ENCODE measurements around the gene CRADD. TPM values are rescaled to one million over a fixed set of nuclear protein-coding genes. Genes with fewer than 3 reads are reported as not detected.
"Not testable (repeated sequence)": the region's sequence is repeated elsewhere in the genome, so short reads cannot be mapped to it uniquely, and the experiment has no call there.

The CRADD gene
- total RNA-seq, 1 donor from 2014 or later, result 10.7 TPM

DNA sequence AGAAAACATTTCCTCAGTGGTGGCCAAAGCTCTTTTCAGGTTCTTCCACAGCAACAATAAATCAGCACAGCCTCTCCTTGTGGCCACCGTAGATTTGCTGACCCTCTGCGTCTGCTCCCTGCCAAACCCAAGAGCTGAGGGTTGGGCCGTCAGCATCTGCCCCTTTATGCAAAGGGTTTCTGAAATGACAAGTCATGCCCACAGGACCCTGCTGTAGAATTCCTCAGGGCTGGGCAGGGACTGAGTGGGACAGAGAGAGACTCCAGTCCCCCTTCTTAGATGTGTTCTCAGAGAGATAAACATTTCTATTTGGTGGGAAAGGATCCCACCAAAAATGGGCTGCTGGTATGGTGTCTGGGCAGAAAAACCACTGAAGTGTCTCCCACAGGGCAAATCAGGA lies 238.2 kb downstream of the CRADD start:
- intact Hi-C loops (cut with micrococcal nuclease), result no loop called here
- Mint-ChIP-seq H3K9me3 (no peaks in the 10 kb centered on the region), H3K27me3 (ENCODE audit: low read depth) (peaks cover 3% of the 10 kb centered on the region), H3K36me3 (ENCODE audit: low read depth) (no peaks in the 10 kb centered on the region), H3K27ac (no peak overlapping the region), H3K4me3 (ENCODE audit: low read depth) (no peak overlapping the region), H3K4me1 (ENCODE audit: low read depth) (no peaks in the 10 kb centered on the region)
- no peak for DNase-seq (ENCODE audit: low spot score)

DNA sequence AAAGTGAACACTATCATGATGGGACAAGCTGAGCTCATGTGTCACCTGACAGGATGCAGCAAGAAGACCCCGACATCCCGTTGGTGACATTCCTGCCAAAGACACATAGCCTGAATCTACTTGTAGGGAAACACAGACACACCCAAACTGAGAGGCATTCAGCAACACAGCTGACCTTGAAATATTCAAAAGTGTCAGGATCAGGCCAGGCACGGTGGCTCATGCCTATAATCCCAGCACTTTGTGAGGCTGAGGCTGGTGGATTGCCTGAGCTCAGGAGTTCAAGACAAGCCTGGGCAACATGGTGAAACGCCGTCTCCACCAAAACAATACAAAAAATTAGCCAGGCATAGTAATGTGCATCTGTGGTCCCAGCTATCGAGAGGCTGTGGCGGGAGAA lies 239.2 kb downstream of the CRADD start:
- Mint-ChIP-seq H3K4me3 (ENCODE audit: low read depth) (no peak overlapping the region), H3K27me3 (ENCODE audit: low read depth) (no peaks in the 10 kb centered on the region), H3K36me3 (ENCODE audit: low read depth) (no peaks in the 10 kb centered on the region), H3K9me3 (no peaks in the 10 kb centered on the region), H3K4me1 (ENCODE audit: low read depth) (no peaks in the 10 kb centered on the region), H3K27ac (no peak overlapping the region)
- DNase-seq (ENCODE audit: low spot score), result no peak
- intact Hi-C loops (cut with micrococcal nuclease), result no loop called here

DNA sequence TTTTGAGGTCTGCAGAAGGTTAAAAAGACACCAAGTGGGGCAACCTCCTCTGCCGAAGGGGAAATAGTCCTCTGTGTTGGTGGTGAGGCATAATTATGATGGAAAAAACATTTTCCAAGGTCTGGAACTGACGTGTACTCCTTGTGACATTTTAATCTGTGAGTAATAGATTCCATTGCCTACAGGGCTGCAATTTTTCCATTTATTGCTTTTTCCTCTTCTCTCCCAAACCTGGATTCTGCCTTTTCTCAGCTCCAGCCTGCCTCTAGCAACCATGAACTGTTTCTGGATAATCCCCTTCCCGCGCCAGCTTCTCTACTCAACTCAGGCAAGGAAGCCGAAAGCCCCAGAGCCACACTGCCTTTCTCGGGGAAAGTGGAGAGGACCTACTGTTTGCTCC lies 241.1 kb downstream of the CRADD start:
- peaks cover 8% of the 10 kb centered on the region for H3K4me1 Mint-ChIP-seq (ENCODE audit: low read depth)
- intact Hi-C loops (cut with micrococcal nuclease), result no loop called here
- H3K4me3 Mint-ChIP-seq (ENCODE audit: low read depth), result no peak overlapping the region

DNA sequence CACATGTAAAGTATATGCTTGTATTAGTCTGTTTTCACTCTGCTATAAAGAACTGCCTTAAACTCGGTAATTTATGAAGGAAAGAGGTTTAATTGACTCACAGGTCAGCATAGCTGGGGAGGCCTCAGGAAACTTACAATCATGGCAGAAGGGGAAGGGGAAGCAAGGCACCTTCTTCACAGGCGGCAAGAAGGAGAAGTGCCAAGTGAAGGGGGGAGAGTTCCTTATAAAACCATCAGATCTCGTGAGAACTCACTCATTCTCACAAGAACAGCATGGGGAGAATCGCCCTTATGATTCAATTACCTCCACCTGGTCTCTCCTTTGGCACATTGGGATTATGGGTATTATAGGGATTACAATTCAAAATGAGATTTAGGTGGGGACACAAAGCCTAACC lies 241.7 kb downstream of the CRADD start:
- intact Hi-C loops (cut with micrococcal nuclease), result no loop called here
- no peak overlapping the region for H3K27ac Mint-ChIP-seq
- no peaks in the 10 kb centered on the region for H3K9me3 Mint-ChIP-seq
- no peaks in the 10 kb centered on the region for H3K36me3 Mint-ChIP-seq (ENCODE audit: low read depth)
- H3K4me1 Mint-ChIP-seq (ENCODE audit: low read depth), result peaks cover 8% of the 10 kb centered on the region
- H3K27me3 Mint-ChIP-seq (ENCODE audit: low read depth), result no peaks in the 10 kb centered on the region
- H3K4me3 Mint-ChIP-seq (ENCODE audit: low read depth), result no peak overlapping the region
- DNase-seq (ENCODE audit: low spot score), result no peak

More for the DNA sequence above, 241.1 kb downstream of the CRADD start:
- DNase-seq (ENCODE audit: low spot score), result no peak
- Mint-ChIP-seq H3K27ac (no peak overlapping the region), H3K36me3 (ENCODE audit: low read depth) (no peaks in the 10 kb centered on the region), H3K27me3 (ENCODE audit: low read depth) (no peaks in the 10 kb centered on the region), H3K9me3 (no peaks in the 10 kb centered on the region)

DNA sequence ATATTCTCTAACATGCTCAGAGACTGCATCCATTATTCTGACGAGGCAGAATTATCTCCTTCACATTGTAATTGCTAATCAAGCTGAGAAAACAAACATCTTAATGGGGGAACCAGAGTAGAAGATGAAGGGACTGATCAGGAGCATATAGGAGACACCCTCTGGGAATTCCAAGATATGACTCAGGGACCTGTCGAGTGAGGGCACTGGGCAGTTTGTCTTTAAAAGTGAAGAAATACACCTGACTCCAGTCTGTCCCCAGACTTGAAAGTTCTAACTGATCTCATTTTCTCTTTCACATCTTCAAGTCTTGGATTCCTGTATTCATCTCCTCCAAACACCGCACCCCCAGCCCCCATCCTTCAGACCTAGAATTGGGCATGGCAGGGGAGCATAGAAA lies 244.3 kb downstream of the CRADD start:
- intact Hi-C loops (cut with micrococcal nuclease), result no loop called here
- no peak overlapping the region for H3K27ac Mint-ChIP-seq
- H3K27me3 Mint-ChIP-seq (ENCODE audit: low read depth), result peaks cover 3% of the 10 kb centered on the region
- no peak overlapping the region for H3K4me3 Mint-ChIP-seq (ENCODE audit: low read depth)
- H3K4me1 Mint-ChIP-seq (ENCODE audit: low read depth), result peaks cover 20% of the 10 kb centered on the region
- H3K36me3 Mint-ChIP-seq (ENCODE audit: low read depth), result peaks cover 9% of the 10 kb centered on the region
- H3K9me3 Mint-ChIP-seq, result peaks cover 15% of the 10 kb centered on the region
- no peak for DNase-seq (ENCODE audit: low spot score)

DNA sequence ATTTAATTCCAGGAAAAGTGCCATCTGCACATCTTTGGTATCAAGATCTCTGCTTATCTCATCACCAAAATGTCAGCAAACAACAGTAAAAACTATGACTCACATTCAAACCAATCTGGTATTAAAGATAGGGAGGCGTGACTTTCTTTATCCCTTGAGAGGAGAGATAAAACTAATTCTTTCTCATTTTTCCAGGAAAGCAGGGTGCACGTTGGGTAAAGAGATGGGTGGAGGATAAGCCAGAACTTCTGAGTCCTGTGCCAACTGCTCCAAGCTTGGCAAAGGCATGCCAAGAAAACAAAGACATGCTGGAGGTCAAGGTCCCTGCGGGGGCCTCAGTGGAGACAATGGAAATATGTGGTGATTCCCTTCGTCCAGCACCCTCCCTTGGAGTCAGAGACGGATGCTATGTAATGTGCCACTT lies 245.4 kb downstream of the CRADD start:
- Mint-ChIP-seq H3K4me1 (ENCODE audit: low read depth) (peaks cover 20% of the 10 kb centered on the region), H3K27ac (no peak overlapping the region), H3K36me3 (ENCODE audit: low read depth) (peaks cover 9% of the 10 kb centered on the region), H3K27me3 (ENCODE audit: low read depth) (peaks cover 3% of the 10 kb centered on the region), H3K9me3 (peaks cover 16% of the 10 kb centered on the region), H3K4me3 (ENCODE audit: low read depth) (no peak overlapping the region)
- DNase-seq (ENCODE audit: low spot score), result no peak
- intact Hi-C loops (cut with micrococcal nuclease), result no loop called here

DNA sequence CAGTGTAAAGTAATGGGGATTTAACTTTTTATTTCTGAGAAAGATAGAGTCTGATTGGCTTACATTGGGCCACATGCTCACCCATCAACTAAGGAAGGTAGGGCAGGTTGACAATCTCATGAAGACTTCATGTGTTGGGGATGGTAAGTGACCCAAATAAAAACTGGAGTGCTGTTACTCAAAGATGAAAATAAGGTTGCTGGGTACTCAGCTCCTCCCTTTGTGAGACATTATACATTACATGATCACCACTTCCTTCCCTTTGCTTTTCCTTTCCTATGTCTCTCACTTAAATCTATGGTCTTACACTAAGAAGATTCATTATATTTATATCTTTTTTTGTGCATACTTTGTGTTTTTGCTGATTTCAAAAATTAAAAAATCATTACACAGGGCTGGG lies 247.2 kb downstream of the CRADD start:
- Mint-ChIP-seq H3K27ac (no peak overlapping the region), H3K4me1 (ENCODE audit: low read depth) (peaks cover 20% of the 10 kb centered on the region), H3K9me3 (peaks cover 26% of the 10 kb centered on the region), H3K4me3 (ENCODE audit: low read depth) (no peak overlapping the region), H3K27me3 (ENCODE audit: low read depth) (peaks cover 3% of the 10 kb centered on the region), H3K36me3 (ENCODE audit: low read depth) (peaks cover 9% of the 10 kb centered on the region)
- intact Hi-C loops (cut with micrococcal nuclease), result no loop called here
- no peak for DNase-seq (ENCODE audit: low spot score)

DNA sequence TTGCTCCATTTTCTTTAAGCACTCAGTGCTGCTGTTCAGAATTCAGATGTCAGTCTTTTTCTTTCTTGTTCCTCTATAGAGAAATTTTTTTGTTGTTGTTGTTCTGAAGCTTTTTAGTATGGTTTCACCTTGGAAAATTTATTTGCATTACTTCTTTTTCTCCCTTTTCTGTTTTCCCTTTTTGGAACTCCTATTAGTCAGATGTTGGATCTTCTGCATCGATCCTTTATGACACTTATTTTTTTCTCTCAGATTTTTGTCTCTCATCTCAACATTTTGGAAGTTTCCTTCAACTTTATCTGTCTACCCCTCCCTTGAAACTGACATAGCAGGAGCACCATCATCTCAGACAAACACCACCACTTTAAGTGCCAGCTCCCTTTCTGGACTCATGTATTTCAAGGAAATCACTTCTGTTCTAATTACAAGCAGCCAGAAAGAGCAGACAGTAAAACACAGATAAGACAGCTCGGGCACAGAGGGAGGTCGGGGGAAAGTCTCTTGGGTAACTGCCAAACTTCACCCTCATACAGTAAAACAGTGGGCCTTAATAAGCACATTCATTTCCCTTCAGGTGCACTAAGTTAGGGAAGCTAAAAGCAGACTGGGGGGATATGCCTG lies 248.5 kb downstream of the CRADD start:
- Mint-ChIP-seq H3K27ac (no peak overlapping the region), H3K4me3 (ENCODE audit: low read depth) (no peak overlapping the region), H3K4me1 (ENCODE audit: low read depth) (peaks cover 20% of the 10 kb centered on the region), H3K9me3 (peaks cover 30% of the 10 kb centered on the region), H3K36me3 (ENCODE audit: low read depth) (peaks cover 9% of the 10 kb centered on the region), H3K27me3 (ENCODE audit: low read depth) (peaks cover 3% of the 10 kb centered on the region)
- DNase-seq (ENCODE audit: low spot score), result no peak
- intact Hi-C loops (cut with micrococcal nuclease), result no loop called here

DNA sequence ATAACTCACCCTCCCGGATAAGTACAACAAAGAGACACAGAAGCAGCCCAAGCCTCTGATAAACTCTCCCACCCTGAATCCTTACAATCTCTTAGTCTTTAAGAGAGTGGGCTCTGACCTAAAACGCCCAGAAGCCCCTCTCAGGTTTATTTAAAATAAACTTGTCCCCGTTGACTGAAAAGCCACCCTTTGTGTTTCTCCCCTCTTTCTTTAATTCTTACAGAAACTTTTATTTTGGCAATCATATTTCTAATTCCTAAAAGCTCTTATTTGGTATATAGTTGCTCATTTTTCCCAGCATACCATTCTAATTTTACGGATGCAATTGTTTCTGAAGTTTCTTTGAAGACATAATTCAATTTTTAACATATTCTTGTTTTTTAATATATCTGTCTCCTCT lies 249.1 kb downstream of the CRADD start:
- Mint-ChIP-seq H3K4me3 (ENCODE audit: low read depth) (no peak overlapping the region), H3K9me3 (peaks cover 30% of the 10 kb centered on the region), H3K27me3 (ENCODE audit: low read depth) (peaks cover 3% of the 10 kb centered on the region), H3K36me3 (ENCODE audit: low read depth) (peaks cover 9% of the 10 kb centered on the region), H3K4me1 (ENCODE audit: low read depth) (peaks cover 20% of the 10 kb centered on the region), H3K27ac (no peak overlapping the region)
- no peak for DNase-seq (ENCODE audit: low spot score)
- intact Hi-C loops (cut with micrococcal nuclease), result no loop called here

DNA sequence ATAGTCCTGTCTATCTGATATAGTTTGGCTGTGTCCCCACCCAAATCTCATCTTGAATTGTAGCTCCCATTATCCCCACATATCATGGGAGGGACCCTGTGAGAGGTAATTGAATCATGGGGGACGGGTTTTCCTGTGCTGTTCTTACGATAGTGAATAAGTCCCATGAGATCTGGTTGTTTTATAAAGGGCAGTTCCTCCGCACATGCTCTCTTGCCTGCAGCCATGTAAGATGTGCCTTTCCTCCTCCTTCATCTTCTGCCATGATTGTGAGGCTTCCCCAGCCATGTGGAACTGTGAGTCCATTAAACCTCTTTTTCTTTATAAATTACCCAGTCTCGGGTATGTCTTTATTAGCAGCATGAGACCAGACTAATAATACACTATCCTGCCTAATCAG lies 251.9 kb downstream of the CRADD start:
- peaks cover 10% of the 10 kb centered on the region for H3K4me1 Mint-ChIP-seq (ENCODE audit: low read depth)
- H3K27me3 Mint-ChIP-seq (ENCODE audit: low read depth); H3K4me3 Mint-ChIP-seq (ENCODE audit: low read depth); H3K36me3 Mint-ChIP-seq (ENCODE audit: low read depth); DNase-seq (ENCODE audit: low spot score); H3K27ac Mint-ChIP-seq; intact Hi-C loops (cut with micrococcal nuclease): not testable (repeated sequence)
- peaks cover 34% of the 10 kb centered on the region for H3K9me3 Mint-ChIP-seq

DNA sequence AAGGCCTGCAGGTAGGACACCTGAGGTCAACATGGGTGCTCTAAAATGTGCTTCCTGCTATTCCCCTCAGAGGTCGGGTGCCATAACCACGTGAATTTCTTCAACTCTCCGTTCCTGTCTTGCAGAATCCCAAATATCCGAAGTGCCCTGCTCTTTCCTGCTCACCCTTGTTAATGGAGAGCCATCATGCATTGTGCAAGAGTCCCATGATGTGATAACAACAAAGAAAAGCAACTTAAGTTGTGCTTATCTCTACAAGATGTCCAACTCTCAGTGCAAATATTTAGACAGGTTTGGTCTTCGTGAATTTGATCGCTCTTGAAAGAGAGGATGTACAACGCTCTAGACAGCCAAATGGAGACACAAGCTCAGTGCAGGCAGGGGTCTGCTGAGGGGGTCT lies 260.6 kb downstream of the CRADD start:
- Mint-ChIP-seq H3K4me1 (ENCODE audit: low read depth) (peaks cover 5% of the 10 kb centered on the region), H3K36me3 (ENCODE audit: low read depth) (no peaks in the 10 kb centered on the region), H3K9me3 (peaks cover 32% of the 10 kb centered on the region), H3K4me3 (ENCODE audit: low read depth) (no peak overlapping the region), H3K27ac (no peak overlapping the region), H3K27me3 (ENCODE audit: low read depth) (peaks cover 2% of the 10 kb centered on the region)
- intact Hi-C loops (cut with micrococcal nuclease), result no loop called here
- no peak for DNase-seq (ENCODE audit: low spot score)

DNA sequence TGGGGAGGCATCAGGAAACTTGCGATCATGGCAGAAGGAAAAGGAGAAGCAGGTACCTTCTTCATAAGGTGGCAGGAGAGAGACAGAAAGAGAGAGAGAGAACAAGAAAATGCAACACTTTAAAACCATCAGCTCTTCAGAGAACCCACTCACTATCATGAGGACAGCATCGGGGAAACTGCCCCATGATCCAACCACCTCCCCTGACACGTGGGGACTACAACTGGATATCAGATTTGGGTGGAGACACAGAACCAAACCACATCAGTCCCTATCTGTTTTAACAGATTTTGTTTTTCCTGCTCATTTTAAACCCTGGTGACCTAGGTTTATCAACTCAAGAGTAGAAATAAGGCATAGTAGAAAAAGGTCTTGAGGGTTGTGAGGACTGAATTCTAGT lies 261.1 kb downstream of the CRADD start:
- Mint-ChIP-seq H3K4me3 (ENCODE audit: low read depth) (no peak overlapping the region), H3K27me3 (ENCODE audit: low read depth) (peaks cover 2% of the 10 kb centered on the region), H3K4me1 (ENCODE audit: low read depth) (peaks cover 5% of the 10 kb centered on the region), H3K9me3 (peaks cover 32% of the 10 kb centered on the region), H3K36me3 (ENCODE audit: low read depth) (no peaks in the 10 kb centered on the region), H3K27ac (no peak overlapping the region)
- intact Hi-C loops (cut with micrococcal nuclease), result no loop called here
- DNase-seq (ENCODE audit: low spot score), result no peak

DNA sequence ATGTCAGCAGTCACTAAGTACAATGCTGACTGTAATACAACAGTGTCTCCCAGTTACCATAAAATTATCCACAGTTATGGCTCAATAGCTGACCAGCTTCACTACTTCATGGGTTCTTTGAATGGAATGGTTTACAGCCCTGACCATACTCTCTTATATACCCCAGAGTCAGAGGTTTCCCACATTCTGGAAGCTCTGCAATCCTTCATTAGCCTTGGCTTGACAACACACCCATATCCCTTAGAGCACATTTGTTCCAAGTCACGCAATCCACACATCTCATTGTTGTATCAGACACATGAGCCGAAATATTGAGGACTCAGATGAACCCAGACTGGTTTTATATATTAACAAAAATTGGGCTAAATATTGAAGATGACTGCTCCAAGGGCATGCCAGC lies 261.8 kb downstream of the CRADD start:
- Mint-ChIP-seq H3K27me3 (ENCODE audit: low read depth) (peaks cover 2% of the 10 kb centered on the region), H3K4me3 (ENCODE audit: low read depth) (no peak overlapping the region), H3K9me3 (peaks cover 29% of the 10 kb centered on the region), H3K4me1 (ENCODE audit: low read depth) (peaks cover 5% of the 10 kb centered on the region), H3K27ac (no peak overlapping the region), H3K36me3 (ENCODE audit: low read depth) (no peaks in the 10 kb centered on the region)
- no peak for DNase-seq (ENCODE audit: low spot score)
- intact Hi-C loops (cut with micrococcal nuclease), result no loop called here
